Measurements from ENCODE around the gene ACTN3.
"Not testable (repeated sequence)": the region's sequence is repeated elsewhere in the genome, so short reads cannot be mapped to it uniquely, and the experiment has no call there.

- TF ChIP-seq CTCF (IDR thresholded peaks at IDR 0.05; ENCODE audit: low read length); EZH2 (IDR thresholded peaks at IDR 0.05; ENCODE audit: borderline replicate concordance, low read length): not testable (repeated sequence)
These were observed 6.1 kb upstream of the ACTN3 start for GRCh38 chr11:66540598-66540997.

Data from OCI-LY1 (cell line).